GM23338 (cell line): ENCODE data around the gene TNNI2. TPM values are rescaled to one million over a fixed set of nuclear protein-coding genes. Genes with fewer than 3 reads are reported as not detected.

ENCODE experiments used
- ATAC-seq: fragments of 200-7000 bp; cut with Tn5 transposase; 3 replicates; pipeline ENCODE4 v1.9.1; 2020
- DNase-seq: peaks from one replicate; pipeline ENCODE4 v3.0.0-alpha.2; 2015; ENCODE audit warnings: low spot score
- H2AFZ ChIP-seq: fragments of 200-600 bp; sonication (generic); 2 replicates; pipeline ENCODE4 v1.8.0; 2016; ENCODE audit warnings: antibody characterized with exemption, mild to moderate bottlenecking, moderate library complexity
- H3F3A ChIP-seq: fragments of 200-600 bp; sonication (generic); replicated peaks from 2 replicates; pipeline ENCODE4 v1.8.0; 2017; ENCODE audit warnings: antibody characterized with exemption, mixed run types, low read depth
- H3K27ac ChIP-seq: fragments of 200-600 bp; sonication (generic); 2 replicates; pipeline ENCODE4 v1.6.1; 2016; ENCODE audit warnings: low read depth
- H3K27me3 ChIP-seq: fragments of 200-600 bp; sonication (generic); 2 replicates; pipeline ENCODE4 v1.8.0; 2016; ENCODE audit warnings: mild to moderate bottlenecking, mixed run types, moderate library complexity; ENCODE audit not compliant: insufficient read depth
- H3K36me3 ChIP-seq: fragments of 200-600 bp; sonication (generic); 2 replicates; pipeline ENCODE4 v1.8.0; 2016; ENCODE audit warnings: mild to moderate bottlenecking; ENCODE audit not compliant: insufficient read depth
- H3K4me1 ChIP-seq: fragments of 200-600 bp; sonication (generic); 2 replicates; pipeline ENCODE4 v1.8.0; 2016; ENCODE audit warnings: mild to moderate bottlenecking, moderate library complexity; ENCODE audit not compliant: insufficient read depth
- H3K4me2 ChIP-seq: fragments of 200-600 bp; sonication (generic); 2 replicates; pipeline ENCODE4 v1.7.1; 2017; ENCODE audit warnings: mixed run types
- H3K4me3 ChIP-seq: fragments of 200-600 bp; sonication (generic); 2 replicates; pipeline ENCODE4 v1.6.1; 2016; ENCODE audit warnings: mixed run types
- H3K79me2 ChIP-seq: fragments of 200-600 bp; sonication (generic); replicated peaks from 2 replicates; pipeline ENCODE4 v1.8.0; 2017; ENCODE audit warnings: mild to moderate bottlenecking; ENCODE audit not compliant: insufficient read depth
- H3K9me2 ChIP-seq: fragments of 200-600 bp; sonication (generic); 2 replicates; pipeline ENCODE4 v1.8.0; 2017; ENCODE audit not compliant: insufficient read depth
- H4K20me1 ChIP-seq: fragments of 200-600 bp; sonication (generic); replicated peaks from 2 replicates; pipeline ENCODE4 v1.8.0; 2017; ENCODE audit warnings: mild to moderate bottlenecking; ENCODE audit not compliant: insufficient read depth
- H3K27ac Mint-ChIP-seq: 2 replicates; pipeline ENCODE4 v1.8.0; 2020; ENCODE audit warnings: inconsistent platforms, mild to moderate bottlenecking, moderate library complexity, mixed read lengths
- H3K27me3 Mint-ChIP-seq: 3 replicates; pipeline ENCODE4 v1.8.0; 2022; ENCODE audit warnings: low read depth, mild to moderate bottlenecking, moderate library complexity, mixed read lengths, inconsistent platforms; ENCODE audit not compliant: insufficient read depth, poor library complexity
- H3K36me3 Mint-ChIP-seq: 3 replicates; pipeline ENCODE4 v1.8.0; 2021; ENCODE audit warnings: low read depth, mild to moderate bottlenecking, inconsistent platforms, moderate library complexity, mixed read lengths
- H3K4me1 Mint-ChIP-seq: 3 replicates; pipeline ENCODE4 v1.8.0; 2020; ENCODE audit warnings: mild to moderate bottlenecking, inconsistent platforms, mixed read lengths
- H3K4me3 Mint-ChIP-seq: 3 replicates; pipeline ENCODE4 v1.8.0; 2021; ENCODE audit warnings: moderate library complexity, mild to moderate bottlenecking, inconsistent platforms, mixed read lengths
- H3K9me3 Mint-ChIP-seq: 3 replicates; pipeline ENCODE4 v1.8.0; 2020; ENCODE audit warnings: moderate library complexity, mild to moderate bottlenecking, inconsistent platforms, mixed read lengths
- CREB1 ChIP-seq: fragments of 250-450 bp; sonication (Bioruptor Pico); IDR thresholded peaks from 2 replicates; pipeline ENCODE4 v1.5.0; 2020; ENCODE audit warnings: low read depth, mild to moderate bottlenecking, moderate library complexity
- CTCF ChIP-seq, 2 experiments: fragments of 200-600 bp in 1 of 2; sonication (generic) in 1 of 2; conservative IDR thresholded peaks; 2 replicates each; pipeline versions ENCODE4 v1.5.1 to v1.6.1; 2016 to 2017; ENCODE audit warnings: antibody characterized with exemption in 2 of 2, low read depth in 2 of 2, mild to moderate bottlenecking in 2 of 2, moderate library complexity in 1 of 2
- EZH2 ChIP-seq: fragments of 200-600 bp; sonication (generic); IDR thresholded peaks from one replicate; pipeline ENCODE4 v1.8.0; 2017; ENCODE audit warnings: antibody characterized with exemption, mild to moderate bottlenecking, low read depth; ENCODE audit not compliant: unreplicated experiment
- EZH2phosphoT487 ChIP-seq: fragments of 200-600 bp; sonication (generic); IDR thresholded peaks from one replicate; pipeline ENCODE4 v1.8.1; 2018; ENCODE audit warnings: antibody characterized with exemption; ENCODE audit not compliant: unreplicated experiment
- JUNB ChIP-seq: IDR thresholded peaks from one replicate; pipeline ENCODE4 v1.6.1; 2016; ENCODE audit warnings: antibody characterized with exemption; ENCODE audit not compliant: unreplicated experiment
- POLR2AphosphoS5 ChIP-seq: IDR thresholded peaks from 2 replicates; pipeline ENCODE4 v1.6.1; 2016; ENCODE audit warnings: antibody characterized with exemption, low read depth
- REST ChIP-seq: IDR thresholded peaks from one replicate; pipeline ENCODE4 v1.6.1; 2018; ENCODE audit warnings: antibody characterized with exemption; ENCODE audit not compliant: unreplicated experiment
- STAT1 ChIP-seq: IDR thresholded peaks from one replicate; pipeline ENCODE4 v1.6.1; 2016; ENCODE audit warnings: antibody characterized with exemption; ENCODE audit not compliant: unreplicated experiment
- polyA plus RNA-seq: library from polyadenylated mRNA; unstranded; fragments of >200 nt; fragmentation: Nextera tagmentation; extraction: Ambion mirVana; gene quantifications from 2 replicates; pipeline ENCODE4 v1.2.1, GENCODE V29; 2016
- total RNA-seq: library from RNA; depleted of rRNA; stranded (reverse); fragments of >200 nt; shearing (Covaris generic); gene quantifications from 2 replicates; pipeline ENCODE4 v1.2.3, GENCODE V29; 2014

Gene TNNI2
- total and polyA plus RNA-seq, 2 experiments from 2014 or later = not detected

GRCh38 chr11:1828542-1828941 lies 10.2 kb upstream of the TNNI2 start:
- no peaks in the 10 kb centered on the region for H3K9me2 ChIP-seq
- H2AFZ ChIP-seq = no peak overlapping the region
- ATAC-seq (no peak), DNase-seq (no peak)
- H3K9me3 Mint-ChIP-seq = no peaks in the 10 kb centered on the region
- no peak overlapping the region for H3K4me3 Mint-ChIP-seq
- H3K4me1 ChIP-seq = no peaks in the 10 kb centered on the region; the same call in 1 of the 2 replicates
- no peak for TF ChIP-seq STAT1
- no peak for TF ChIP-seq EZH2
- TF ChIP-seq CREB1 (CRISPR knock-in tag) = no peak
- TF ChIP-seq REST = no peak
- no peak for TF ChIP-seq POLR2AphosphoS5
- no peak for TF ChIP-seq CTCF (conservative IDR thresholded peaks at IDR 0.05; ENCODE audit: low read depth in 2 of 2)
- H3K36me3 ChIP-seq = no peaks in the 10 kb centered on the region
- no peaks in the 10 kb centered on the region for H3K79me2 ChIP-seq
- peaks cover 18% of the 10 kb centered on the region for H3K27me3 Mint-ChIP-seq
- H3K4me3 ChIP-seq = no peak overlapping the region
- H3K27ac Mint-ChIP-seq = no peak overlapping the region
- H3K4me1 Mint-ChIP-seq = peaks cover 5% of the 10 kb centered on the region; the same call in 1 of the 3 replicates
- no peak overlapping the region for H3K27ac ChIP-seq
- no peaks in the 10 kb centered on the region for H3K27me3 ChIP-seq
- no peak overlapping the region for H3K4me2 ChIP-seq
- H3F3A ChIP-seq = no peaks in the 10 kb centered on the region
- no peaks in the 10 kb centered on the region for H4K20me1 ChIP-seq
- no peaks in the 10 kb centered on the region for H3K36me3 Mint-ChIP-seq

- no peaks in the 10 kb centered on the region for H3F3A ChIP-seq
- Mint-ChIP-seq H3K4me3 (no peak overlapping the region), H3K36me3 (no peaks in the 10 kb centered on the region), H3K27me3 (peaks cover 19% of the 10 kb centered on the region), H3K9me3 (no peaks in the 10 kb centered on the region), H3K4me1 (peaks cover 5% of the 10 kb centered on the region; the same call in 1 of the 3 replicates), H3K27ac (no peak overlapping the region)
- TF ChIP-seq JUNB = no peak
- no peak for TF ChIP-seq EZH2phosphoT487
- no peak for TF ChIP-seq CREB1 (CRISPR knock-in tag)
- no peaks in the 10 kb centered on the region for H3K36me3 ChIP-seq
- H4K20me1 ChIP-seq = no peaks in the 10 kb centered on the region
- no peaks in the 10 kb centered on the region; the same call in 1 of the 2 replicates for H3K4me1 ChIP-seq
- DNase-seq = no peak
- no peak overlapping the region for H3K27ac ChIP-seq
- no peaks in the 10 kb centered on the region for H3K27me3 ChIP-seq
- H3K4me2 ChIP-seq = no peak overlapping the region
- no peaks in the 10 kb centered on the region for H3K9me2 ChIP-seq
- no peak overlapping the region for H3K4me3 ChIP-seq
- H3K79me2 ChIP-seq = no peaks in the 10 kb centered on the region
- ATAC-seq = no peak
- H2AFZ ChIP-seq = no peak overlapping the region
These were observed 9.6 kb upstream of the TNNI2 start for GRCh38 chr11:1829039-1829820.
